ENCODE measurements around the gene POU3F1.

DNA sequence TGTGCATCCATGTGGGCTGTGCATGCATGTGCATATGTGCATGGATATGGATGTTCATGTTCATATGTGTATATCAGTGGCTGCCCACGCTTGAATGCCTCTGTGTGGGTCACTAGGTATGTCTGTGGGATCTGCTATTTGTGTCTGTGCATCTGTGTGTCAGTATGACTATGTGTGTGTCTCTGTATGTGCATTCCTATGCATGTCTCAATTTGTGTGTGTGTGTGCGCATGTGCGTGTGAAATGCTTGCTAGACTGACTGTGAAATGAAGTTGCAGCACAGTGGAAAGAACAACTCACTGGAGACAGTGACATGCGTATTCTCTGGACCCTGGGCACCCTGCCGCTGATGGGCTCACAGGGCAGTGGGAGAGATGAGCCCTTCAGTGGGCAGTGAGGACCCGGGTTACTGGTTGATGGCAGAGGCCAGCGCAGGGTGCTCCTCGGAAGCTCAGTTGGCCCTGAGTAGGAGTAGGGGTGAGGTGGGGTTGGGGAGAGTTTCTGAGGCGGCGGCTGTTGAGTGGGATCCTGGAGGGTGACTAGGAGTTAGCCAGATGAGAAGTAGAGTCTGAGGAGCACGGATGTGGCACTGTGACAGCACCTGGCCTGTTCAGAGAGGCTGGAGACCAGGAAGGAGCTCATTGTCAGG is 43.2 kb upstream of the POU3F1 start:
- TF ChIP-seq, protein P1, sequence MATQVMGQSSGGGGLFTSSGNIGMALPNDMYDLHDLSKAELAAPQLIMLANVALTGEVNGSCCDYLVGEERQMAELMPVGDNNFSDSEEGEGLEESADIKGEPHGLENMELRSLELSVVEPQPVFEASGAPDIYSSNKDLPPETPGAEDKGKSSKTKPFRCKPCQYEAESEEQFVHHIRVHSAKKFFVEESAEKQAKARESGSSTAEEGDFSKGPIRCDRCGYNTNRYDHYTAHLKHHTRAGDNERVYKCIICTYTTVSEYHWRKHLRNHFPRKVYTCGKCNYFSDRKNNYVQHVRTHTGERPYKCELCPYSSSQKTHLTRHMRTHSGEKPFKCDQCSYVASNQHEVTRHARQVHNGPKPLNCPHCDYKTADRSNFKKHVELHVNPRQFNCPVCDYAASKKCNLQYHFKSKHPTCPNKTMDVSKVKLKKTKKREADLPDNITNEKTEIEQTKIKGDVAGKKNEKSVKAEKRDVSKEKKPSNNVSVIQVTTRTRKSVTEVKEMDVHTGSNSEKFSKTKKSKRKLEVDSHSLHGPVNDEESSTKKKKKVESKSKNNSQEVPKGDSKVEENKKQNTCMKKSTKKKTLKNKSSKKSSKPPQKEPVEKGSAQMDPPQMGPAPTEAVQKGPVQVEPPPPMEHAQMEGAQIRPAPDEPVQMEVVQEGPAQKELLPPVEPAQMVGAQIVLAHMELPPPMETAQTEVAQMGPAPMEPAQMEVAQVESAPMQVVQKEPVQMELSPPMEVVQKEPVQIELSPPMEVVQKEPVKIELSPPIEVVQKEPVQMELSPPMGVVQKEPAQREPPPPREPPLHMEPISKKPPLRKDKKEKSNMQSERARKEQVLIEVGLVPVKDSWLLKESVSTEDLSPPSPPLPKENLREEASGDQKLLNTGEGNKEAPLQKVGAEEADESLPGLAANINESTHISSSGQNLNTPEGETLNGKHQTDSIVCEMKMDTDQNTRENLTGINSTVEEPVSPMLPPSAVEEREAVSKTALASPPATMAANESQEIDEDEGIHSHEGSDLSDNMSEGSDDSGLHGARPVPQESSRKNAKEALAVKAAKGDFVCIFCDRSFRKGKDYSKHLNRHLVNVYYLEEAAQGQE (IDR thresholded peaks at IDR 0.05; ENCODE audit: low read depth, low read length): no peak
- TF ChIP-seq, protein P2, sequence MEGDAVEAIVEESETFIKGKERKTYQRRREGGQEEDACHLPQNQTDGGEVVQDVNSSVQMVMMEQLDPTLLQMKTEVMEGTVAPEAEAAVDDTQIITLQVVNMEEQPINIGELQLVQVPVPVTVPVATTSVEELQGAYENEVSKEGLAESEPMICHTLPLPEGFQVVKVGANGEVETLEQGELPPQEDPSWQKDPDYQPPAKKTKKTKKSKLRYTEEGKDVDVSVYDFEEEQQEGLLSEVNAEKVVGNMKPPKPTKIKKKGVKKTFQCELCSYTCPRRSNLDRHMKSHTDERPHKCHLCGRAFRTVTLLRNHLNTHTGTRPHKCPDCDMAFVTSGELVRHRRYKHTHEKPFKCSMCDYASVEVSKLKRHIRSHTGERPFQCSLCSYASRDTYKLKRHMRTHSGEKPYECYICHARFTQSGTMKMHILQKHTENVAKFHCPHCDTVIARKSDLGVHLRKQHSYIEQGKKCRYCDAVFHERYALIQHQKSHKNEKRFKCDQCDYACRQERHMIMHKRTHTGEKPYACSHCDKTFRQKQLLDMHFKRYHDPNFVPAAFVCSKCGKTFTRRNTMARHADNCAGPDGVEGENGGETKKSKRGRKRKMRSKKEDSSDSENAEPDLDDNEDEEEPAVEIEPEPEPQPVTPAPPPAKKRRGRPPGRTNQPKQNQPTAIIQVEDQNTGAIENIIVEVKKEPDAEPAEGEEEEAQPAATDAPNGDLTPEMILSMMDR (IDR thresholded peaks at IDR 0.05 in 2 of 3, conservative IDR thresholded peaks at IDR 0.05 in 1 of 3; ENCODE audit: control insufficient read depth in 2 of 3, extremely low read depth in 1 of 3, insufficient read depth in 1 of 3, low read depth in 3 of 3, low read length in 3 of 3): no peak
- TF ChIP-seq SREBF2 (IDR thresholded peaks at IDR 0.05; ENCODE audit: low read length): no peak
- TF ChIP-seq, protein P3, sequence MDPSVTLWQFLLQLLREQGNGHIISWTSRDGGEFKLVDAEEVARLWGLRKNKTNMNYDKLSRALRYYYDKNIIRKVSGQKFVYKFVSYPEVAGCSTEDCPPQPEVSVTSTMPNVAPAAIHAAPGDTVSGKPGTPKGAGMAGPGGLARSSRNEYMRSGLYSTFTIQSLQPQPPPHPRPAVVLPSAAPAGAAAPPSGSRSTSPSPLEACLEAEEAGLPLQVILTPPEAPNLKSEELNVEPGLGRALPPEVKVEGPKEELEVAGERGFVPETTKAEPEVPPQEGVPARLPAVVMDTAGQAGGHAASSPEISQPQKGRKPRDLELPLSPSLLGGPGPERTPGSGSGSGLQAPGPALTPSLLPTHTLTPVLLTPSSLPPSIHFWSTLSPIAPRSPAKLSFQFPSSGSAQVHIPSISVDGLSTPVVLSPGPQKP (IDR thresholded peaks at IDR 0.05; ENCODE audit: low read depth, low read length): no peak

Measured in GM12878 (cell line).